GM18907 (cell line): ENCODE measurements around the gene MED13.
"Not testable (repeated sequence)": the region's sequence is repeated elsewhere in the genome, so short reads cannot be mapped to it uniquely, and the experiment has no call there.

Experiments
- ATAC-seq: cut with Tn5 transposase; IDR thresholded peaks from one replicate; pipeline ENCODE4 v1.9.1; 2021; ENCODE audit warnings: mild to moderate bottlenecking, moderate library complexity; ENCODE audit not compliant: unreplicated experiment

MED13 gene

GRCh38 chr17:62090868-62091267 lies 25.8 kb upstream of the MED13 start:
- ATAC-seq = no peak

GRCh38 chr17:62090021-62090824 lies 25.1 kb upstream of the MED13 start:
- ATAC-seq = no peak

- no peak for ATAC-seq
Measured at GRCh38 chr17:62089334-62089733, 24.3 kb upstream of the MED13 start.

- no peak for ATAC-seq
Measured at GRCh38 chr17:62086737-62087136, 21.7 kb upstream of the MED13 start.

GRCh38 chr17:62085511-62086408 lies 20.7 kb upstream of the MED13 start:
- ATAC-seq = no peak

- no peak for ATAC-seq
Measured at GRCh38 chr17:62084585-62084984, 19.5 kb upstream of the MED13 start.

- ATAC-seq = no peak
Measured at GRCh38 chr17:62083651-62084050, 18.6 kb upstream of the MED13 start.

- no peak for ATAC-seq
Measured at GRCh38 chr17:62080647-62081046, 15.6 kb upstream of the MED13 start.

GRCh38 chr17:62078009-62078408 lies 12.9 kb upstream of the MED13 start:
- ATAC-seq = no peak

- no peak for ATAC-seq
Measured at GRCh38 chr17:62076864-62077788, 12.0 kb upstream of the MED13 start.

- no peak for ATAC-seq
Measured at GRCh38 chr17:62075308-62075815, 10.3 kb upstream of the MED13 start.

- no peak for ATAC-seq
Measured at GRCh38 chr17:62073993-62074392, 8.9 kb upstream of the MED13 start.

GRCh38 chr17:62072855-62073254 lies 7.8 kb upstream of the MED13 start:
- ATAC-seq = not testable (repeated sequence)

GRCh38 chr17:62070900-62071299 lies 5.8 kb upstream of the MED13 start:
- no peak for ATAC-seq

GRCh38 chr17:62067165-62068145 lies 2.4 kb upstream of the MED13 start:
- ATAC-seq = no peak

GRCh38 chr17:62065611-62066468 lies 762 bp upstream of the MED13 start:
- peak; percentile 90 for ATAC-seq

- no peak for ATAC-seq
Measured at GRCh38 chr17:62064029-62064790, 868 bp downstream of the MED13 start.

- no peak for ATAC-seq
Measured at GRCh38 chr17:62062944-62063343, 2.1 kb downstream of the MED13 start.
